A549 (cell line): Measurements from ENCODE around the gene GPR183. TPM values are rescaled to one million over a fixed set of nuclear protein-coding genes. Genes with fewer than 3 reads are reported as not detected.

ENCODE experiments used
- ATAC-seq, 2 experiments: fragments of 200-7000 bp in 1 of 2; fragments of >200 bp in 1 of 2; cut with Nextera tagmentation in 1 of 2; cut with Tn5 transposase in 1 of 2; 3 replicates each; pipeline versions ENCODE4 v1.8.0 to v1.9.1; 2018 to 2020; ENCODE audit warnings: mild to moderate bottlenecking in 1 of 2, moderate library complexity in 1 of 2
- CTCF ChIA-PET: fragments of 300-600 bp; sonication (Branson Sonifier 250); formaldehyde crosslinking; extraction: SDS; loops from one replicate; lab custom pipeline; 2021; ENCODE audit warnings: antibody characterized with exemption, inconsistent platforms; lab: Yijun Ruan, JAX
- POLR2A ChIA-PET: fragments of 350-600 bp; formaldehyde crosslinking; extraction: SDS; loops from one replicate; lab custom pipeline; 2021; ENCODE audit warnings: antibody characterized with exemption, inconsistent platforms; lab: Yijun Ruan, JAX
- DNase-seq, 2 experiments: peaks; one replicate each; pipeline versions ENCODE4 v3.0.0 to v3.0.0-alpha.2; 2011 to 2016; ENCODE audit warnings: low read depth in 1 of 2, low spot score in 1 of 2
- FAIRE-seq: peaks from 2 replicates; lab custom pipeline; 2011; peaks lifted over from hg19 to GRCh38; lab: Jason Lieb, UNC
- H3K27ac ChIP-seq, 2 experiments: fragments of >200 bp; sonication (Bioruptor Twin); formaldehyde crosslinking; 3 replicates each; pipeline ENCODE4 v1.5.1; 2016 to 2017
- H3K4me1 ChIP-seq: fragments of >200 bp; sonication (Bioruptor Twin); formaldehyde crosslinking; 3 replicates; pipeline ENCODE4 v1.6.1; 2016
- H3K4me2 ChIP-seq: fragments of >200 bp; sonication (Bioruptor Twin); formaldehyde crosslinking; 3 replicates; pipeline ENCODE4 v1.6.1; 2016
- H3K4me3 ChIP-seq: fragments of >200 bp; sonication (Bioruptor Twin); formaldehyde crosslinking; 3 replicates; pipeline ENCODE4 v1.5.1; 2016
- H3K9me3 ChIP-seq: fragments of >200 bp; sonication (Bioruptor Twin); formaldehyde crosslinking; 3 replicates; pipeline ENCODE4 v1.6.1; 2016
- BCL3 ChIP-seq: fragments of >200 bp; sonication (Bioruptor Twin); formaldehyde crosslinking; IDR thresholded peaks from 3 replicates; pipeline ENCODE4 v1.6.1; 2016
- CEBPB ChIP-seq, 2 experiments: fragments of >200 bp in 1 of 2; sonication (Bioruptor Twin) in 1 of 2; formaldehyde crosslinking in 1 of 2; IDR thresholded peaks; 2 replicates each; pipeline ENCODE4 v1.6.1; 2012 to 2016
- ESRRA ChIP-seq: fragments of 150-350 bp; IDR thresholded peaks from 2 replicates; pipeline ENCODE4 v1.6.1; 2014; ENCODE audit warnings: mild to moderate bottlenecking, low read length, borderline replicate concordance
- GATA3 ChIP-seq: IDR thresholded peaks from 2 replicates; pipeline ENCODE4 v1.6.1; 2012; ENCODE audit warnings: borderline replicate concordance
- HDAC2 ChIP-seq: fragments of 200-600 bp; sonication (generic); IDR thresholded peaks from 2 replicates; pipeline ENCODE4 v1.6.1; 2016
- HES2 ChIP-seq: fragments of >200 bp; sonication (Bioruptor Twin); formaldehyde crosslinking; IDR thresholded peaks from 2 replicates; pipeline ENCODE4 v1.6.1; 2016
- HEYL ChIP-seq: fragments of 250-450 bp; sonication (Bioruptor Pico); IDR thresholded peaks from 2 replicates; pipeline ENCODE4 v1.8.0; 2021; ENCODE audit warnings: mild to moderate bottlenecking, moderate library complexity
- HOXB13 ChIP-seq: fragments of 250-450 bp; sonication (Bioruptor Pico); IDR thresholded peaks from 2 replicates; pipeline ENCODE4 v1.5.0; 2020; ENCODE audit warnings: low read depth, mild to moderate bottlenecking, moderate library complexity
- HOXB5 ChIP-seq: fragments of 250-450 bp; sonication (Bioruptor Pico); IDR thresholded peaks from 2 replicates; pipeline ENCODE4 v1.5.0; 2020; ENCODE audit warnings: mild to moderate bottlenecking, moderate library complexity
- MYC ChIP-seq: IDR thresholded peaks from 2 replicates; pipeline ENCODE4 v1.6.1; 2012; ENCODE audit warnings: mild to moderate bottlenecking, inconsistent platforms, low read length, improper control_type of control experiment, borderline replicate concordance
- NPAS2 ChIP-seq: fragments of 250-450 bp; sonication (Bioruptor Pico); IDR thresholded peaks from 2 replicates; pipeline ENCODE4 v1.8.0; 2022; ENCODE audit warnings: mild to moderate bottlenecking, moderate library complexity, borderline replicate concordance
- PBX3 ChIP-seq: IDR thresholded peaks from 2 replicates; pipeline ENCODE4 v1.6.1; 2012
- RARB ChIP-seq: fragments of 250-450 bp; sonication (Bioruptor Pico); IDR thresholded peaks from 2 replicates; pipeline ENCODE4 v1.8.0; 2021; ENCODE audit warnings: mild to moderate bottlenecking, moderate library complexity
- RCOR1 ChIP-seq: fragments of 150-350 bp; IDR thresholded peaks from 2 replicates; pipeline ENCODE4 v1.6.1; 2014; ENCODE audit warnings: antibody characterized with exemption, low read length, low read depth
- RNF2 ChIP-seq: fragments of 200-600 bp; sonication (generic); IDR thresholded peaks from 2 replicates; pipeline ENCODE4 v1.6.1; 2016; ENCODE audit warnings: low read depth, mild to moderate bottlenecking, antibody characterized with exemption, moderate library complexity, borderline replicate concordance
- SMC3 ChIP-seq: fragments of >200 bp; sonication (Bioruptor Twin); formaldehyde crosslinking; IDR thresholded peaks from 3 replicates; pipeline ENCODE4 v1.6.1; 2018; ENCODE audit warnings: inconsistent platforms
- USF2 ChIP-seq: fragments of 450-650 bp; IDR thresholded peaks from 2 replicates; pipeline ENCODE4 v1.6.1; 2014; ENCODE audit warnings: antibody characterized with exemption
- ZC3H11A ChIP-seq: fragments of 450-650 bp; IDR thresholded peaks from 2 replicates; pipeline ENCODE4 v1.6.1; 2014; ENCODE audit warnings: antibody characterized with exemption, mild to moderate bottlenecking
- WGBS: methylation state at CpG from one replicate; pipeline ENCODE4 v1.1.6; 2017; ENCODE audit errors: missing lambda C conversion rate; 5-methylcytosine and 5-hydroxymethylcytosine counted together
- polyA plus RNA-seq, 4 experiments: library from polyadenylated mRNA; depleted of rRNA in 3 of 4; stranded (reverse); fragments of >200 nt; fragmentation: RNase III in 1 of 4; extraction: RNeasy Plus Mini Kit Qiagen cat#74134 plus additional on column Dnase treatment in 1 of 4; gene quantifications; 2 replicates in 3 of 4; 3 replicates in 1 of 4; pipeline ENCODE4 v1.2.3, GENCODE V29; 2011 to 2017

Gene GPR183
- polyA plus RNA-seq, 2 of the 4 experiments (the other 2 are of a cell fraction), result not detected

GRCh38 chr13:99320693-99321481 is 13.7 kb upstream of the GPR183 start (continued):
- TF ChIP-seq HEYL (CRISPR knock-in tag), result no peak
- TF ChIP-seq HES2, result no peak
- TF ChIP-seq RARB (CRISPR knock-in tag), result no peak
- TF ChIP-seq MYC, result no peak
- no peak for TF ChIP-seq GATA3
- TF ChIP-seq HDAC2, result no peak

- H3K27ac ChIP-seq, result no peak overlapping the region
- peaks cover 12% of the 10 kb centered on the region; the same call in 1 of the 3 replicates for H3K4me1 ChIP-seq
- no peak for ATAC-seq
- TF ChIP-seq PBX3 (no peak), USF2 (no peak), HDAC2 (no peak), ZC3H11A (no peak), HOXB13 (CRISPR knock-in tag) (no peak), SMC3 (no peak), ESRRA (no peak), MYC (no peak), BCL3 (no peak), RCOR1 (no peak), HES2 (no peak), HOXB5 (CRISPR knock-in tag) (no peak), CEBPB (IDR thresholded peaks at IDR 0.05) (no peak), RNF2 (no peak), NPAS2 (no peak)
- no peak for FAIRE-seq
- no peaks in the 10 kb centered on the region for H3K9me3 ChIP-seq
- H3K4me3 ChIP-seq, result no peak overlapping the region
- no peak overlapping the region for H3K4me2 ChIP-seq
- 85% methylated on average over 6 of the region's 6 CpGs for WGBS
- POLR2A ChIA-PET, result no interaction called here
- CTCF ChIA-PET, result no interaction called here
- no peak for DNase-seq
These were observed 9.6 kb upstream of the GPR183 start for GRCh38 chr13:99316657-99317256.

GRCh38 chr13:99316224-99316623 is 9.0 kb upstream of the GPR183 start:
- DNase-seq (no peak), ATAC-seq (no peak), FAIRE-seq (no peak)
- ChIA-PET CTCF (no interaction called here), POLR2A (no interaction called here)
- 84% methylated on average over 2 of the region's 2 CpGs for whole genome bisulfite sequencing
- Histone ChIP-seq H3K9me3 (no peaks in the 10 kb centered on the region), H3K4me3 (no peak overlapping the region), H3K4me1 (peaks cover 6% of the 10 kb centered on the region; the same call in 1 of the 3 replicates), H3K4me2 (no peak overlapping the region), H3K27ac (no peak overlapping the region)
- no peak for TF ChIP-seq SMC3
